Right lung (tissue), 5 donors: Measurements from ENCODE around the gene STIMATE. TPM values are rescaled to one million over a fixed set of nuclear protein-coding genes. Genes with fewer than 3 reads are reported as not detected.
A peak's percentile ranks its signal among the peaks of the same experiment; 100 is the strongest.

Experiments
- DNase-seq, 2 donors: peaks; one replicate each; pipeline ENCODE4 v3.0.0-alpha.2; 2013
- polyA plus RNA-seq, 5 donors: library from polyadenylated mRNA; unstranded; fragments of 120-200 nt; gene quantifications; one replicate each; pipeline versions ENCODE4 v1.2.1 to v1.2.3, GENCODE V29; 2013; ENCODE audit warnings: inconsistent platforms in 1 of 5, low replicate concordance in 1 of 5; ENCODE audit not compliant: insufficient read length in 5 of 5, insufficient read depth in 1 of 5

STIMATE gene
- polyA plus RNA-seq, 5 donors: 13.4 to 18.6 (median 16.0) TPM

DNA sequence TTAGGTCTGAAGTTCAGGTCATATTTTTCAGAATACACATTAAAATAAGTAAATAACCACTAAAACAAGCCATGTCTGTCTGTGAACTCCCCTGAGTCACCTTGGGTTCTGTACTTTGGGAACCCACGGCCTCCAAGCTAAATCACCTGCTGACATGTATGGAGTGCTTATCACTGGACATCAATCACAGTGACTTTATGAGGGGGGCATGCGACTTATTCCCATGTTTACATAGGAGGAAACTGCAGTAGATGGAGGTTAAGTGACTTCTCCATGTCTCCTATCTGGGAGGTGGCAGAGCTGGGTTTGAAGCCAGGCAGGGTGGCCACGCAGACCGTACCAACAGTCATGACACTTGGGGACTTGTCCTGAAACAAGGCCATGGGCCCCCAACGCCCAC lies 75.0 kb downstream of the STIMATE start:
- DNase-seq: no peak

DNA sequence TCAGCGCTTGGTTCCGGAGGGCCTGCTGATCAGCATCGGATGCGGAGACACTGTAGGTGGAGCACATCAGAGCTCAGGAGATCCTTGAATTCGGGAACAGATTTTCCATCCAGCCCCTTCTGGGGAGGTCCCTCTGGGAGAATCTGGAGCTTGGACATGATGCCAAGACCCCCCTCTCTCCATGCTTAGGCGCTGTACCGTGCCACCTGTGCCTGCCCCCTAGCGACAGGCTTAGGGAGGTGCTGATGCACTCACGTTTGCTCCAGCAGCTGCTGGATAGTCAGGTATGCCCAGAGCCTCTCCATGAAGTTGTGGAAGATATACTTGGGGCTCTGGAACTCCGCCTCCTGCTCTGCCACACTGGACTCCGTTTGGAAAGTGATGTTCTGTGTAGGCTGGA lies 76.6 kb downstream of the STIMATE start:
- no peak for DNase-seq

DNA sequence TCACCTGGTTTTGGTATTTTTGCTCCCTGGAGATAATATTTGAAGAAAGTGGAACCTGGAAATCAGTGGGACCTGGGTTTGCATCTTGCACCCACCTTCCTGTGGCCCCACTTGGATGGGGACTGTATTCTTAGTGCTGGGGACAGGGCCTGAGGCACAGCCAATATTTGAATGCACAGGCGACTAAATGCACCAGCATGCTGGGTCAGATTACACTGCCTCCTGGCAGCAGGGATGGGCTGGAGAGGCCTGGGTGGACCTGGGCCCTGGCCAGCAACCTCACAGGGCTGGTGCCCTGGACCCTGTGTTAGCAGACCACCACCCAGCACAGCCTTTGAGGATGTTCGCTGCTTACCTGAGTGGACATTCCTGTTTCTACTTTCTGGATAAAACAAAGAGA lies 77.4 kb downstream of the STIMATE start:
- DNase-seq: no peak

DNA sequence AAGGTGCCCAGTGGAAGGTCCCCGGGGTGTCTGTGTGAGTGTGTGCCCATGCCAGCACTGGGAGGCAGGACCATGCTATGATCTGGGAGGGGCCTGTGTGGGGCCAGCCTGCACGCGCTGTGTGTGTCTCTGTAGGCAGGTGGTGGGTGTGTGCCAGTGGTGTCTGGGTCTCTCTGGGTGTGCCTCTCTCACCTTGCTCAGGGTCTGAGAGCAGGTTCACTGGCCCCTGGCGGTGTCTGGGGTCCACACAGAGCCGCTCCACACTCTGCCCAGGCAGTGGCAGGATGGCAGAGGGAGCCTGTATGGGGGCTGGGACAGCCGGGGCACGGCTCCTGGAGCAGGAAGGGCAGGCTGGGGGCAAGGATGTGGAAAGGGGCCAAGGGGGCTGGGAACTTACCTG lies 79.5 kb downstream of the STIMATE start:
- DNase-seq: no peak

DNA sequence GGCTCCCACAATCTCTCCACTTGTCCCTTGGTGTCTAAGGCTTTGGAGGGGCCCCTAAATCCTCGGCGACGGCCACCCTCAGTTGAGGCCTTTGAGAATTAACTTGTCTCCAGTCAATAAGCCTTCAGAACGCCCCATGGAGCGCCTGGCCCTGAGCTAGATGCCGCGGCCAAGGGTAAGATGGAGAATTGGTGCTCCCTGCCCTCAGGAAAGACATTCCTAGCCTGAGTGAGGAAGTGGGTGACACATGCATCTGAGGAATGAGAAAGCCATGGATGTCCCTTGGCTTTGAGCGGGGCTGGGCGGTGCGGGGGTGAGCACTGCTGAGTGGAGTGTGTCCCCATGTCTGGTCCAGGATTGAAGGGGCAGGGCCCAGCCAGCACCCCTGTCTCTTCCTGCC lies 80.1 kb downstream of the STIMATE start:
- DNase-seq: no peak

DNA sequence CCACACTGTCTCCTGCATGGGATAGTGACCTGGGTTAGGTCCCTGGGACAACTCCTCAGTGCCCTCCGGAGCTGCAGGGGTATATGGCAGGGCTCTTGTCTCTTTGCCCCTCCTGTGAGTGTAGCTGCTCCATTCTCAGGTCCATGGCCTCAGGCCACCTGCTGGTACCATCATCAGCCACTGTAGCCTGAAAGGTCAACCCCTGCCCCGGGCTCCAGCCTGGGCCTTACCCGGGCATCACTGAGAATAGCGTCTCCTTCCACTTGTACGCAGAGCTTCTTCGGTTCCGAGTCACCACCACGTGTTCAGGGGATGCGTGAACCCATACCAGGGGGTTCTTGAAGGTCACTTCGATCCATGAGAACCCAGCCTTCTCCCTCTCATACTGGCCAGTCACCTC lies 80.7 kb downstream of the STIMATE start:
- no peak for DNase-seq

DNA sequence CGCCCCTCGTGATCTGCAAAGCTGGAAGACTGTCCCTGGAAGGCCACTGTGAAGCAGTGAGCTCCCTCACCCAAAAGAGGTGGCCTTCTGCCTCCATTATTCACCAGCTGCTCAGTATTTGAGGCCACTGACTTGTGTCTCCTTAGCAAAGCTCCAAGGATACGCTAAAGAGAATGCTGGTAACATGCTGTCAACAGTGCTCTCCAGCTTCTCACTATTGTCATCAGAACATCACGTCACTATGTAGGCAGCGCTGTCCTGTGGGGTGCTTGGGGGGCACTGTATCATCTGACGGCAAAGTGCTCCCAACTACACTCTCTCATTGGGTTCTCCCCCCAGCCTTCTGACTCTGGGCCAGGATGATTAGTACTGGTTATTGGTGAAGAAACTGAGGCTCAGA lies 81.1 kb downstream of the STIMATE start:
- no peak for DNase-seq

DNA sequence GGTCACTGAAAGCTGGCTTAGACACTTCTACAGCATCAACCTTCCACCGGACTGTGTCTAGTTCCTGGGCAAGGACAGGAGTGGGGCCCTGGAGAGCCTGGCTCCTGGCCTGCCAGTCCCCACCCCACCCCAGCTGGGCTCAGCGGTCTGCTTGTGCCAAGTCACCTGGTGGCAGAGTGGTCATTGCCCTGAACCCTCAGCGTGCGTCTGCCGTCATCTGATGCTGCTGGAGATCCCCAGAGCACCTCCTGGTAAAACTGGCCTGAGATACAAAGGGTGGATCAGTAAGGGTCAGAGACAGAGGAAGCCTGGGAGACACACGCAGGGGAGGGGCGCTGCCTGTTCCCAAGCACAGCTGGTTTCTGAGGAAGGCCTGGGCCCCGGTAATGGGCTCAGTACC lies 83.5 kb downstream of the STIMATE start:
- DNase-seq: no peak

DNA sequence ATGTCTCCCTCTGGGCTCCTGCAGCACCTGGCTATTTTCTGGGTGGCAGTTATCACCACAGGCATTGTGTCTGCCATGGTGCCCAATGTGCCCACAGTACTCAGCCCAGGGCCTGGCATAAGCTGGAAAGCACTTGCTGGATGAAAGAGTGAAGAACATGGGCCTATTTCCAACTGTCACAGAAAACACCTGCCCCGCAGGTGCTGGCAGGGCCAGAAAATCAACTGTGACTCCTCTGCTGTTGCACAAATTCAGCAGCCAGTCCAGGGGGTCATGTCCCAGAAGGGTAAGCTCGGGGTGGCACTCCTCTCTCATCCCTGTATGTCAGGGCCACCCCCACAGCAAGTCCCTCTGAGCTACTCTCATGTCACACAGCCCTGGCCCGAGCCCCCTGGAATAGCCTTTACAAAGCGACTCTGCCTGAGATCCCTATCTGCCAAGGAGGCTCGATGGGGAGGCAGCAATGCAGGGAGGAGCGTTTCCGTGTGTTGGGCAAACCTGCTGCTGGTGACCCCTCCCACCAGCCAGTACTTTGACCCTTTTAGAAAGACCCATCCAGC lies 85.8 kb downstream of the STIMATE start:
- DNase-seq: no peak

DNA sequence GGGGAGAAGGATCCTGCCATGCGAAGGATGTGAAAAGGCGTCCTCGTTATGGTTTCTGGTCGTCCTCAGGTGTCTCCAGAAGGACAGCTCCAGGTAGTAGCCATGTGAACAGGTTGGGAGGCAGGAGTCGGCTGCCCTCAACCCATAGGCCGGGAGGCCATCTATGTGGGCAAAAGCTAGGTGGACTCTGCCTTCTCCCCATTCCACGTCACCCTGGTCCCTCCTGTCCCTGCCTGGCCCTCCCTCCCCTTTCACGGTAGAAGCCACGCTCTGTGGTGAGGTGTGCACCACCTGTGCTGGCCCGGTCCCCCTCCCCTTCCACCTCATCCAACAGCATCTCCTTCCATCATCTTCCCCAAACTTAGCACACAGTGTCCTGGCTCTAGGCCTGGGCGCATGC lies 86.4 kb downstream of the STIMATE start:
- DNase-seq: no peak

DNA sequence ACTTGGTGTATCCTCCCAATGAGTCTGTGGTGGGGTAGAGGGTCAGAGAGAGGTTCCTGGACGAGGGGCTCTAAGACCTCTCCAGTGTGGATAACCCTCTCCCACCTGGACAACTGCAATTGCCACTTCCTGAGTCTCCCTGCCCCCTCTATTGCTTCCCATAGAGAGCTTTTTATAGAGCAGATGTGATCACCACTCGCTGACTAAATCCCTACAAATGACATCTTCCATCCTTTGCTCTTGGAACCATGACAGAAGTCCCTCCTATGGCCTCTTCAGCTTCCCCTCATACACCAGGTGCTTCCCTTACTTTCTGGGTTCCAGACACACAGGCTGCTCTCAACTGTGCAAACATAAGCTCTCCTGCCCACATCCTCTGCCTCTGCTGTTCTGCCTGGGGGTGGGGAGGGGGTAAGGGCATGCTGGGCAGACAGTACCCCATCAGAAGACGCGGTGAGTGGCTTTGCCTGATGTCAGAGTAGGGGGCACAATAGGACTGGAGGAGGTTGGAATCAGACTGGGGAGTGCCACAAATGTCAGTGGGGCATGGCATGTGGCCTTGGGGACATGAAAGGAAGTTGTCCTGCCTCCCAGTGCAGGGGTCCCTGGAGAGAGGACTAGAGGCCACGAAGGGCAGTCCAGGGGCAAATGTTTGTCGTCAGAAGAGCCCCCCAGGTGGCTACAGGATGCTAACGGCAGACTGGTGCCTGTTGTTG lies 87.5 kb downstream of the STIMATE start:
- peak in 1 of 2 donors; percentile 8 for DNase-seq

DNA sequence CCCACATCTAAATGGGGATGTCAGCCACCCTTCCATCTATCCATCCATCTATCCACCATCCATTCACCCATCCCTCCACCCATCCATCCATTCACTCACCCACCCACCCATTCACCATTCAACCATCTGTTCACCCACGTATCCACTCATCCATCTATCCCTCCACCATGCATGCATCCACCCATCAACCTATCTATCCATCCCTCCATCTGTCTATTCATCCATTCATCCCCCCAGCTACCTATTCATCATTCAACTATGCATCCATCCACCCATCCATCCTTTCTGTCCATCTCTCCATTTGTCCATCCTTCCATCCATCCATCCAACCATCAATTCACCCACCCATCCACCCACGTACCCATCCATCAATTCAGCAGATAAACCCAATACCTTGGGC lies 88.2 kb downstream of the STIMATE start:
- DNase-seq: no peak

DNA sequence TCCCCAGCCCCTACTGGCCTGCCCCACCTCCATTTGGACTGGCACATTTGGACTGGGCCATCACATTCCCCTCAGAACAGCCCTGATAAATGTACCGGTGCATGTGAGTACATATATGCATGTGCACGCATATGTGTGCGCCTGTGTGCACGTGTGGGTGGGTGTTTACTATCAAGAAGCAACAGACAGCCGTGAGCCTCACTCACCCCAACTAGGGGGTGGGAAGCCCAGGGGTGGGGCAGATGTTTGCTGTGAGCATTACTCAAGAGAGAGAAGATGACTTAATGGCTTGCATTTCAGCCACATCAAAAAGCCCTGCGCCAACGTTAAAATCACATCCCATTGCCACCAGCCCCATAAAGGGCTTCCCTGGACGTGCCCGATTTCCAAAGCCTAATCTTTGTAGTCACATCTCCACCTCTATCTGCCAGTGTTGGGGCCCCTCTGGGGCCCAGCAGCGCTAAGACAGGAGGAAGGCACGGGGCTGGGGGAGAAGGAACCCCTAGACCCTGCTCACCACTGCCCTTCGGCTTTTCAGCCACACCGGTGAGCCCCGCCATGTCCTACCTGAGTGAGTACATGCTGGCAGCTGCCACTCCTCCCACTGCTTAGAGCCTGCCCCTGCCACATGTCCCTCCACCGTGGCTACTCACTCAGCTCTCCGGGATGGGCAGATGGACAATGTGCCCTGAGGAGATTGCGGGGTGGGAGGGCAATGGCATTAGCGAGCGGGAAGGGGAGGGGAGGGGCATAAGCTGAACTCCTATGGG lies 91.9 kb downstream of the STIMATE start:
- no peak for DNase-seq

DNA sequence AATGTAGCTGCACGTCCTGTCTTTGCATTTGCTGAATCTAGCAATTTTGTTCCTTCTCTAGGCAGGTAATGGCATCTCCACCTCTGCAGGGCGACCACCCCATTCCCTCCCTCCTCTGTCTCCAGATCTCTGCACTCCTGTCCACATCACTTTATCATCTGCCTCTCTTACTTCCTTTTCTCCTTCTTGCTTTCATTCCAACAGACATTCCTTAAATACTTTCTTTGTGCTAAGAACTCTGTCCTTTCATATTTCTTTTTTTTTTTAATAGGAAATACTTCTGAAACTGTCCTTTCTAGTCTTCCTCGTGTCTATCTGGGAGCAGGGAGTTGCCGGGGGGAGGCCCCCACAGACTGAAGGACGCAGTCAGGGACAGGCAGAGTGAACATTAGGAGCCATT lies 95.5 kb downstream of the STIMATE start:
- DNase-seq: no peak

DNA sequence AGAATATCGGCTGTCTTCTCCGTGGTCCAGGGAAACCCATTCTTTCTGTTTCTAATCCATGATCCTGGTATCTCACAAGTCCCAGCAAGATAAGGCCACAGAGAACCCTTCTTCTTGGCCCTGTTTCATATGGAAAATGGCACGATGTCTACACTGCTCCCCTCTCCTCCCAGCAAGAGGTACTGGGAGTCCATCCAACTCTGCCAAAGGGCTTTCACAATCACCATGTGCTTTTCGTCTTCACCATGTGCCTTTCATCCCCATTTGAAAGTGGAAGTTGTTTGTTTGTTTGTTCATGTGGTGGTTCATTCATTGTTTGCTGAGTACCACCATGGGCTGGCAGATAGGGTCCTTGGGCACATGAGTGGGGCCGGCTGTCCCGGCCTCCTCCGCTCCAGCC lies 97.3 kb downstream of the STIMATE start:
- DNase-seq: no peak

DNA sequence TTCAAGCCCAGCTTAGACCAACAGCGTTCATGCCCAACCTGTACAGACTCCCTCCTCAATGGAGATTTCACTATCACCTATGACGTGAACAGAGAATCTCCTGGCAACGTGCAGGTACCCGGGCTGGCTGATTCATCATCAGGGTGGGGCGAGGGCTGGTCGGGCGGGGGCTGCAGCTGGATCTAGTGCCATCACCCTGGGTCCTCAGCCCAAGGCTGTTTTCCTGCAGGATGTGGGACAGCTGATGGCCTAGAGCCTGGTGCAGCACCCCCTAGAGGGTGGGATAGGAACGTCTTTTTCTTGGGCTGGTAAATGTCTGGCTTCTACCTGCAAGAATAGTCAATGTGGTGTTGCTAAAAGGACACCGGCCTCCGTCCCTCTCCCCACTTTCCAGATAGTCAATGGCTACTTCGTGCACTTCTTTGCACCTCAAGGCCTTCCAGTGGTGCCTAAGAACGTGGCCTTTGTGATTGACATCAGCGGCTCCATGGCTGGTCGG lies 98.3 kb downstream of the STIMATE start:
- no peak for DNase-seq

DNA sequence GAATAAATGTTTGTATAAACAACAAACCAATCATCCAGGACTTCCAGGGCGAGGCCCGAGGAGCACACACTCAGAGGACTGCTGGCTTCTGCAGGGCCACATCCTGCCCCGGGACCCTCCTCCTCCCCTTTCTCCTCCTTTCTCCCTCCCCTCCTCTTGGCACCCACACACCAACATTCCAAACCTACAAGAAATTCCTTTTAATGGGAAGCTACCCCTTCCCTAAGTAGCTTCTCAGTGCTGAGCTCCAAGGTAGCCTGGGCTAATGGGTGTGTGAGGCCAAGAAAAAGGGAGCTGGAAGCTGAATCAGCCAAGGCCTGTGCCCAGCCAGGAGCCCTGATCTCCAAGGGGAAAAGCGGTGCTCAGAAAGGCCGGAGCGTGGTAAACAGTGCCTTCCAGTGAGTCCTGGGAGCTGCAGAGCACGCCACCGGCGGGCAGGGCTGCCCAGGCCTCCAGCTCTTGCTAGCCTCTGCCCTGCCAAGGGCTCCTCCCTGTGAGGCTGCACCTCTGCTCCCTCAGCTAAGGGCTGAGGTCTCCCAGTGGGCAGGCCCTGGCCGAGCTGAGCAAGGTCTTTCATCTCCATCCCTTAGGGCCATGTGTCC lies 98.9 kb downstream of the STIMATE start:
- DNase-seq: no peak

DNA sequence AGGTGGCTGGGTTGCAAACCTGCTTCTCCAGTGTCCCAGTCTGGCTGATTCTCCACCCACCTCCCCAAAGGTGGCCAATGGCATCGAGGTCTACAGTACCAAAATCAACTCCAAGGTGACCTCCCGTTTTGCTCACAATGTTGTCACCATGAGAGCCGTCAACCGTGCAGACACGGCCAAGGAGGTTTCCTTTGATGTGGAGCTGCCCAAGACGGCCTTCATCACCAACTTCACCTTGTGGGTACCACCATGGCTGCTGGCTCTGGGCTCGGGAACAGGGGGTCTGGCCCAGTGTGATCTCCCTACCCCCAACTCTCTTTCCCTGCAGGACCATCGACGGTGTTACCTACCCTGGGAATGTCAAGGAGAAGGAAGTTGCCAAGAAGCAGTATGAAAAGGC lies 100.9 kb downstream of the STIMATE start:
- no peak for DNase-seq

DNA sequence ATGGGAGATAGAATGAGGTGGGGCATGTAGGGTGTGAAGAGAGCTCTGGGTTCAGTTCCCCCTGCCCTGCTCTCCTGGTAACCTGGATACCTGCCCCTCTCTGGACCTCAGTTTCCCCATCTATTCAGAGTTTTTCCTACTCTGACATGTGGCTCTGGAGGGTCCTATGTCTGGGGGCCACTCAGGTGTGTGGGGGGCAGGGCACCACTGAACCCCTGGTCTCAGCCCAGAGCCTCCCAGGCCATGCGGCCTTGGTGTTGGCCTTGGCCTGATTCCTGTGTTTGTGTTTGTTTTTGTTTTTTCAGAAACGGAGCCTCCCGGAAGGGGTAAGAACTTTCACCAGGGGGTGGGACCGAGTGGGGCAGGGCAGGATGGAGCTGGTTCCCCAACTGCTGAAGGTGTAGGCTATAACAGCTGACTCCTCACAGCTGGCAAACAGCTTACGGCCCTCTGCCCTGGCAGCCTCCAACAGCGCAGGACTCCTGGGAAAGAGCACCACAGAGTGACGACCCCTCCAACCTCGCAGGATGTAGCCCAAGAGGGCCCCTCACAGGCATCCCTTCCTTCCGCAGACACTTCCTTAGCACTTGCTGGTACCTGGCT lies 101.9 kb downstream of the STIMATE start:
- no peak for DNase-seq

DNA sequence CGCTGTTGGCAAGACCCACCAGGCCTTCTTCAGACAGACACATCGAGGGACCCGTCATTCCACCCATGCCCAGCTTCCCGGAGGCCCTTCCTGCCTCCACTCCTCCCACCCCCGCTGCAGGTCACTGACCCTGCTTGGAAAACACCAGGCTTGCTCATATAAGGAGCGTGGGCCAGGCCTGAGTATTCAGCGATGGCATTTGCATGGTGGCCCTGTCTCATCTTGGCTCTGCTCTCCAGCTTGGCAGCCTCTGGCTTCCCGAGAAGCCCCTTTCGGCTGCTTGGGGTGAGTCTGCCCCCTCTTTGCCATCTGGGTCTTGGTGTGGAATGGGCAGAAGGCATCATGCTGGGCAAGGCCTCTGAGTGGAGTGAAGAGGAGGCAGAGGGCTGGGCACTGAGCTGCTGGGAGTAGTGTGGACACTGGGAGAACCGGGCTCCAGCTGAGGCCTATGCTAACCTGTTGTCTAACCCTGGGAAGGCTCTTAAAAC lies 102.7 kb downstream of the STIMATE start, which contains the start of gene ITIH3:
ITIH3 (plus strand) TSS at position 185 of the 488 bp plus-strand sequence; CDS start at position 193, 8 bp downstream.
- DNase-seq: no peak

DNA sequence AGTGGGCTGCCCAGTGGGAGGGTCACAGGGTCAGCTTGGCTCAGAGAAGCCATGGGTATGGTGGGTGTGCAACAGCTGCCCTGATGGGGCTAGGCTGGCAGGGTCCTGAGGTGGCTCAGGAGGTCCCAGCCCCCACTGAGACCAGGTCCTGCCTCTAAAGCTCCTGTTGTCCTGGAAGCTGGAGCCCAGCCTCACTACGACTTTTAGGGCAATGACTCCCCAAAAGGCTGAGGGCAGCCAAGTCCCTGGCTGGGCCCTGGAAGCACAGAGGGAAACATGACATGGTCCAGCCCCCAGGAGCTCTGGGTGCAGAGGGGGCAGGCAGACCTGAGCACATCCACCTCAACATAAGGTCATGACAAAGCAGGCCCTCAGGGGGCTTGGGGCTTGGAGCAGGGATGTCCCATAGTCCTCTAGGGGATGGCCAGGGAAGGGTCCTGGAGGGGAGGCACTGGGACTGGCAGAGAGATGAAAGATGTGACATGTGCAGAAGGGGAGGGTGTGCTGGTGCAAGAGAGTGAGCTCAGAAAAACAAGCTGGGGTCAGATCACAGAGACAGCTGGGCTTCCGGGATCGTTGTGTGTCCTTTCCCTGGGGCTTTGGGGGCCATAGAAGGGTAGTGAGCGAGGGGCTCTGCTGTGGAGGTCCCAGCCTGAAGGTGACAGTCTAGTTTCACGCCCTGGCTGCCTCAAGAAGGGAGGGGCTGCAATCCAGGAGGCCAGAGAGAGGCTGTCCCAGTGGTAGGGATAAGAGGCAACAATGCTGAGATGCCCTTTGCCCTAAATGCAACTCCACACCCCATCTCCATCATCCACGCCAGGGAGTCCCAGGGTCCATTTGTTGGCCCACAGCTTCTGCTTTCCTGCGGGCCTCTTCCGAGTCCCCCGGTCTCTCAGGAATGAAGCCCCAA lies 103.4 kb downstream of the STIMATE start:
- DNase-seq: no peak
